IMR-90 (cell line): ENCODE results near the gene MGAT5B.

Experiments used
- BHLHE40 ChIP-seq: fragments of 150-350 bp; IDR thresholded peaks from 2 replicates; pipeline ENCODE4 v1.6.1; 2016; ENCODE audit warnings: mild to moderate bottlenecking, low read depth, low read length
- CEBPB ChIP-seq: IDR thresholded peaks from 2 replicates; pipeline ENCODE4 v1.6.1; 2012; ENCODE audit warnings: low read depth, low read length, improper control_type of control experiment
- CHD1 ChIP-seq: IDR thresholded peaks from 2 replicates; pipeline ENCODE4 v1.6.1; 2012; ENCODE audit warnings: low read depth, low read length, improper control_type of control experiment
- FOS ChIP-seq: fragments of 150-350 bp; IDR thresholded peaks from 2 replicates; pipeline ENCODE4 v1.6.1; 2016; ENCODE audit warnings: low read depth, low read length
- MAFK ChIP-seq: IDR thresholded peaks from 2 replicates; pipeline ENCODE4 v1.6.1; 2012; ENCODE audit warnings: low read depth, low read length, improper control_type of control experiment
- MAZ ChIP-seq: IDR thresholded peaks from 2 replicates; pipeline ENCODE4 v1.6.1; 2012; ENCODE audit warnings: low read depth, mild to moderate bottlenecking, low read length, improper control_type of control experiment, moderate library complexity, borderline replicate concordance
- POLR2A ChIP-seq: IDR thresholded peaks from 2 replicates; pipeline ENCODE4 v1.6.1; 2012; ENCODE audit warnings: mild to moderate bottlenecking, low read depth, low read length
- RAD21 ChIP-seq: IDR thresholded peaks from 2 replicates; pipeline ENCODE4 v1.6.1; 2012; ENCODE audit warnings: low read length, improper control_type of control experiment
- RCOR1 ChIP-seq: IDR thresholded peaks from 2 replicates; pipeline ENCODE4 v1.6.1; 2012; ENCODE audit warnings: mild to moderate bottlenecking, low read length, improper control_type of control experiment; ENCODE audit not compliant: insufficient replicate concordance
- SMC3 ChIP-seq: fragments of 150-350 bp; IDR thresholded peaks from 2 replicates; pipeline ENCODE4 v1.6.1; 2016; ENCODE audit warnings: low read depth, mild to moderate bottlenecking, antibody characterized with exemption, low read length, moderate library complexity
- TF ChIP-seq, protein P1 (sequence below): conservative IDR thresholded peaks from 2 replicates; pipeline ENCODE4 v1.5.1; 2012; ENCODE audit warnings: mild to moderate bottlenecking, low read depth, low read length, improper control_type of control experiment
- TF ChIP-seq, protein P2 (sequence below): fragments of 150-350 bp; IDR thresholded peaks from 2 replicates; pipeline ENCODE4 v1.6.1; 2017; ENCODE audit warnings: mild to moderate bottlenecking, antibody characterized with exemption, low read length, low read depth
- TF ChIP-seq, protein P3 (sequence below): fragments of 150-350 bp; IDR thresholded peaks from 2 replicates; pipeline ENCODE4 v1.6.1; 2016; ENCODE audit warnings: low read depth, mild to moderate bottlenecking, low read length, moderate library complexity, borderline replicate concordance

DNA sequence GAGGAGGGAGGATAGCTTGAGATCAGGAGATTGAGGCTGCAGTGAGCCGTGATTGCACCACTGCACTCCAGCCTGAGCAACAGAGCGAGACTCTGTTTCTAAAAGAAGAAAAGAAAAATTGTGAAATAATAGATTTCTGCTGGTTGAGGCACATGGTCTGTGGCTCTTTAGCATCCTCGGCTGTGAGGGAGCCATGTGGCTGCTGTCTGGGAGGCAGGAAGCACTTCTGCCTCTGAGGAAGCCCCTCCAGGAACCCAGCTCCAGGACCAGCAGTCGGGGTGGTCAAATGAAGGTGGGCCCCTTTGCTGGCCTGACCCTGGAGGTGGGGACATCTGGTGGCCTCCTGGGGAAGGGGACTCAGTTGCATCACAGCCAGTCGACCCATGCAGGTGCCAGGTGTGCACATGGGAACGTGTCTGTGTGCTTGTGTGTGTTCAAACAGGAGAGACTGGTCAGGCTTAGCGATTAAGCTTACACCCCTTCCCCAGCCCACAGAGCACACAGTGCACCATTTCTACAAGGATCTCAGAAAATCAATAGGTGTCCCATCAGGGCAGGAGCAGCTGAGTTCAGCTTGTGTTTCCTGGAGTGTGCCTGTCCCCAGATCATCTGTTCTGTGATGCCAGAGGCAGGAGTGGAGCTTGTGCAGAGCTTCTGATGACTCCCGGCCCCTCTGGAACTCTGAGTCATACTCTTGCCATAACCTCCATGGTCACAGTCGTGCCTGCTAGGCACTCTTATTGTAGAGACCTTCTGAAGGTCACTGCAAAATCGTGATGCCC lies 24.3 kb upstream of the MGAT5B start:
- TF ChIP-seq, protein P1, sequence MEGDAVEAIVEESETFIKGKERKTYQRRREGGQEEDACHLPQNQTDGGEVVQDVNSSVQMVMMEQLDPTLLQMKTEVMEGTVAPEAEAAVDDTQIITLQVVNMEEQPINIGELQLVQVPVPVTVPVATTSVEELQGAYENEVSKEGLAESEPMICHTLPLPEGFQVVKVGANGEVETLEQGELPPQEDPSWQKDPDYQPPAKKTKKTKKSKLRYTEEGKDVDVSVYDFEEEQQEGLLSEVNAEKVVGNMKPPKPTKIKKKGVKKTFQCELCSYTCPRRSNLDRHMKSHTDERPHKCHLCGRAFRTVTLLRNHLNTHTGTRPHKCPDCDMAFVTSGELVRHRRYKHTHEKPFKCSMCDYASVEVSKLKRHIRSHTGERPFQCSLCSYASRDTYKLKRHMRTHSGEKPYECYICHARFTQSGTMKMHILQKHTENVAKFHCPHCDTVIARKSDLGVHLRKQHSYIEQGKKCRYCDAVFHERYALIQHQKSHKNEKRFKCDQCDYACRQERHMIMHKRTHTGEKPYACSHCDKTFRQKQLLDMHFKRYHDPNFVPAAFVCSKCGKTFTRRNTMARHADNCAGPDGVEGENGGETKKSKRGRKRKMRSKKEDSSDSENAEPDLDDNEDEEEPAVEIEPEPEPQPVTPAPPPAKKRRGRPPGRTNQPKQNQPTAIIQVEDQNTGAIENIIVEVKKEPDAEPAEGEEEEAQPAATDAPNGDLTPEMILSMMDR = no peak
- TF ChIP-seq POLR2A (no peak), SMC3 (no peak), MAZ (no peak), RAD21 (no peak), CEBPB (no peak), RCOR1 (no peak), FOS (no peak), MAFK (no peak), CHD1 (no peak), BHLHE40 (no peak)
- TF ChIP-seq, protein P2, sequence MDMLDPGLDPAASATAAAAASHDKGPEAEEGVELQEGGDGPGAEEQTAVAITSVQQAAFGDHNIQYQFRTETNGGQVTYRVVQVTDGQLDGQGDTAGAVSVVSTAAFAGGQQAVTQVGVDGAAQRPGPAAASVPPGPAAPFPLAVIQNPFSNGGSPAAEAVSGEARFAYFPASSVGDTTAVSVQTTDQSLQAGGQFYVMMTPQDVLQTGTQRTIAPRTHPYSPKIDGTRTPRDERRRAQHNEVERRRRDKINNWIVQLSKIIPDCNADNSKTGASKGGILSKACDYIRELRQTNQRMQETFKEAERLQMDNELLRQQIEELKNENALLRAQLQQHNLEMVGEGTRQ = no peak
- TF ChIP-seq, protein P3, sequence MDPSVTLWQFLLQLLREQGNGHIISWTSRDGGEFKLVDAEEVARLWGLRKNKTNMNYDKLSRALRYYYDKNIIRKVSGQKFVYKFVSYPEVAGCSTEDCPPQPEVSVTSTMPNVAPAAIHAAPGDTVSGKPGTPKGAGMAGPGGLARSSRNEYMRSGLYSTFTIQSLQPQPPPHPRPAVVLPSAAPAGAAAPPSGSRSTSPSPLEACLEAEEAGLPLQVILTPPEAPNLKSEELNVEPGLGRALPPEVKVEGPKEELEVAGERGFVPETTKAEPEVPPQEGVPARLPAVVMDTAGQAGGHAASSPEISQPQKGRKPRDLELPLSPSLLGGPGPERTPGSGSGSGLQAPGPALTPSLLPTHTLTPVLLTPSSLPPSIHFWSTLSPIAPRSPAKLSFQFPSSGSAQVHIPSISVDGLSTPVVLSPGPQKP = no peak
